HUES64 (cell line): ENCODE results near the gene PLXNB2.

ENCODE experiments used
- H3K27ac ChIP-seq: 2 replicates; pipeline ENCODE4 v1.7.0; 2013; ENCODE audit warnings: low read depth, low read length, inconsistent platforms
- H3K27me3 ChIP-seq: 2 replicates; pipeline ENCODE4 v1.6.1; 2013; ENCODE audit warnings: mild to moderate bottlenecking, low read length; ENCODE audit not compliant: insufficient read depth
- H3K36me3 ChIP-seq: 2 replicates; pipeline ENCODE4 v1.6.1; 2013; ENCODE audit warnings: mild to moderate bottlenecking, low read length; ENCODE audit not compliant: insufficient read depth
- H3K4me1 ChIP-seq: 2 replicates; pipeline ENCODE4 v1.6.1; 2013; ENCODE audit warnings: mild to moderate bottlenecking, low read length, moderate library complexity; ENCODE audit not compliant: insufficient read depth
- H3K4me3 ChIP-seq: 2 replicates; pipeline ENCODE4 v1.5.1; 2013; ENCODE audit warnings: mild to moderate bottlenecking, low read length, moderate library complexity
- H3K9ac ChIP-seq: 2 replicates; pipeline ENCODE4 v1.6.1; 2013; ENCODE audit warnings: mild to moderate bottlenecking, low read depth, low read length
- H3K9me3 ChIP-seq: 2 replicates; pipeline ENCODE4 v1.6.1; 2013; ENCODE audit warnings: low read depth, low read length; ENCODE audit not compliant: insufficient read depth
- WGBS: fragments of 150-250, 120-280 bp; methylation state at CpG from one replicate; pipeline ENCODE4 v1.1.7; 2013; ENCODE audit warnings: missing lambda C conversion rate; 5-methylcytosine and 5-hydroxymethylcytosine counted together

Gene PLXNB2

GRCh38 chr22:50260434-50260800, 47.0 kb downstream of the PLXNB2 start:
- Histone ChIP-seq H3K27ac (no peak overlapping the region), H3K9ac (peak overlapping the region; percentile 55; the same call in 1 of the 2 replicates), H3K27me3 (peaks cover 34% of the 10 kb centered on the region), H3K4me3 (peak overlapping the region; percentile 60), H3K4me1 (no peaks in the 10 kb centered on the region), H3K36me3 (no peaks in the 10 kb centered on the region), H3K9me3 (no peaks in the 10 kb centered on the region)
- 51% methylated on average over 7 of the region's 11 CpGs for WGBS

- peaks cover 28% of the 10 kb centered on the region for H3K27me3 ChIP-seq
- 91% methylated on average over 15 of the region's 15 CpGs for WGBS
- H3K36me3 ChIP-seq: no peaks in the 10 kb centered on the region
- H3K9ac ChIP-seq: no peak overlapping the region
- no peaks in the 10 kb centered on the region for H3K4me1 ChIP-seq
- no peak overlapping the region for H3K27ac ChIP-seq
- no peaks in the 10 kb centered on the region for H3K9me3 ChIP-seq
- no peak overlapping the region for H3K4me3 ChIP-seq
These were observed 48.1 kb downstream of the PLXNB2 start for GRCh38 chr22:50259302-50259701.

GRCh38 chr22:50258361-50259292, 48.8 kb downstream of the PLXNB2 start:
- H3K36me3 ChIP-seq: no peaks in the 10 kb centered on the region
- no peak overlapping the region for H3K4me3 ChIP-seq
- H3K4me1 ChIP-seq: no peaks in the 10 kb centered on the region
- peaks cover 24% of the 10 kb centered on the region for H3K27me3 ChIP-seq
- 91% methylated on average over 24 of the region's 24 CpGs for WGBS
- H3K27ac ChIP-seq: no peak overlapping the region
- no peak overlapping the region for H3K9ac ChIP-seq
- H3K9me3 ChIP-seq: no peaks in the 10 kb centered on the region

DNA sequence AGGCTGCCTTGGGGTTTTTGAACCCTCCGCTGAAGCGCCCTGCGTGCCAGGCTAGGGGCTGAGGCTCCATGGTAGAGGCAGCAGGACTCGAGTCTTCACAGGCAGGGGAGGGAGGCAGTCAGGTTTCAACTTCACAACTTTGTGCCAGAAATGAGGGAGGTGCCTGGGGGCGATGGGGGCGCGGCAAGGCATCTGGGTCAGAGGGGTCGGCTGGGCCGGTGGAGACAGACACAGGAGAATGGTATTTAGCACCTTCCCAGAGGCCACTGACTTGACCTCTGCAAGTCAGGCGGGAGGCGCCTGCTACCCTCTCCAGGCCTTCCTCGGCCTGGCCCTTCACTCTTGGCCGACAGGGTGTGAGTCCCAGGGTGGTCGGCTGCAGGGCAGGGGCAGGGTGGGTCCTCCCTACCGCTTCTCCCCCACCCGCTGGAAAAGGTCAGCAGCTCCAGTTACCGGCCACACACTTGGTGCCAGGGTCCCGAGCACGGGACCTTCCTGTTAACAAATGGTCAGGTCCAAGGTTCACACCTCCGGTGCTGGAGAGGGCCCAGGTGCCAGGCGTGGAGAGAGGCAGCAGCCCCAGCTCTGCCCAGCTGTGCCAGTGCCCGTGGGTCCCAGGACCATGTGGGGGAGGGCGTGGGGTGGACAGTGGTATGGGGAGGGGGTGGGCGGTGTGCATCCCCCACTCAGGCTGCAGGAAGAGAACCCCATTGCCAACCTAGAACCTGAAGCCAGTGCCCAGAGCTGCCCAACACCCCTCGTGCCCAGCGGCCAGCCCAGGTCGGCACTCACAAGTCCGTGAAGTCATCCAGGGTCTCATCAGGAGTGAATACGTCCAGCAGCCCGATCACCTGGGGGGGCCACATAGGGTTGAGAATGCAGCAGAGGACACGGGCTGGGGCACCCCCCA, 49.7 kb downstream of the PLXNB2 start:
- Histone ChIP-seq H3K4me3 (no peak overlapping the region), H3K36me3 (no peaks in the 10 kb centered on the region), H3K27ac (no peak overlapping the region), H3K4me1 (no peaks in the 10 kb centered on the region), H3K9ac (no peak overlapping the region), H3K9me3 (no peaks in the 10 kb centered on the region), H3K27me3 (peaks cover 20% of the 10 kb centered on the region)
- 86% methylated on average over 31 of the region's 31 CpGs for WGBS

- H3K36me3 ChIP-seq: no peaks in the 10 kb centered on the region
- 93% methylated on average over 16 of the region's 16 CpGs for WGBS
- H3K4me1 ChIP-seq: no peaks in the 10 kb centered on the region
- no peak overlapping the region for H3K4me3 ChIP-seq
- H3K9me3 ChIP-seq: no peaks in the 10 kb centered on the region
- H3K27me3 ChIP-seq: peaks cover 14% of the 10 kb centered on the region
- H3K27ac ChIP-seq: no peak overlapping the region
- H3K9ac ChIP-seq: no peak overlapping the region
These were observed 50.4 kb downstream of the PLXNB2 start for GRCh38 chr22:50257041-50257440.

DNA sequence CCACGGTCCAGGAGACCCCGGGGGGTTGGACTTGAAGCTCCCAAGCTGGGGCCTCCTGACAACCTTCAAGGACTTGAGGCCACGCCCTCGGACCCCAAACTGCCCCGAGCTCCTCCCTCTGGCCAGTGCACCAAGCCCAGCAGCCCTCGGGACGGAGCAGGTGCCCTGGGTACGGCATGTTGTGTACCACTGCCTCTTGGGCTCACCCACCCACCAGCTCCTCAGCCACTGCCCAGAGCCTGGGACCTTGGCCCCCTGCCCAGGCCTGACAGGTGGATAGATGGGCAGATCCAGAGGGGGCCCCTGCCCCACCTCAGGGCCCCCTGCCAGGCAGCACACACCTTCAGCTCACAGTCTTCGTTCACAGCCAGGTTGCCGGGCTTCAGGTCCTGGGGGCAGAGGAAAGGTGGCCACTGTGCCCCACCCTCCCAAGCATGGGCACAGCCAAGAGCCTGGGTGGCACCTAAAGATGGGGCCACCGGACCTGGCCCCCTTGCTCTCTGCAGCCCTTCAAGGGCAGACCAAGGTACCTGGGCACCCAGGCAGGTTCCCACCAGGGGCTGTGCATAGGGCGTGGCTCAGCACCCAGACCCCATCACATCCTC, 51.1 kb downstream of the PLXNB2 start:
- H3K27me3 ChIP-seq: peaks cover 12% of the 10 kb centered on the region
- H3K9ac ChIP-seq: no peak overlapping the region
- 94% methylated on average over 12 of the region's 12 CpGs for whole genome bisulfite sequencing
- H3K36me3 ChIP-seq: no peaks in the 10 kb centered on the region
- no peaks in the 10 kb centered on the region for H3K4me1 ChIP-seq
- H3K9me3 ChIP-seq: no peaks in the 10 kb centered on the region
- no peak overlapping the region for H3K27ac ChIP-seq
- H3K4me3 ChIP-seq: no peak overlapping the region

DNA sequence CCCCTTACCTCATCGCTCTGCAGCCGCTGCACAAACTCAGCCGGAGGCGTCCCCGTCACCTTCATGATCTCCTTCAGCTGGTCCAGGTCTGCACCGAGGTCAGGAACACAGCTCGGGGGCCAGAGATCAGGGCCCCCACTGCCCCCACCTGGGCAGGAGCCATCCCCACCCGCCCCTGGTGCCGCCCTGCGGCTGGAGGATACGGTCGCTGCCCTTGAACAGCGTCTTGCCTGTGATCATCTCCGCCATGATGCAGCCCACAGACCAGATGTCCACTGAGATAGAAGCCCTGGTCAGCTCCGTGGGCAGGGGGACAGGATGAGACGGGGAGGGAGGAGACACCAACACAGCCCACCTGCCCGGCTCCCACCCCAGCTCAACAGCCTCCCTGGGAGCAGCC, 51.8 kb downstream of the PLXNB2 start:
- H3K36me3 ChIP-seq: no peaks in the 10 kb centered on the region
- H3K9me3 ChIP-seq: no peaks in the 10 kb centered on the region
- H3K27me3 ChIP-seq: peaks cover 7% of the 10 kb centered on the region
- no peak overlapping the region for H3K9ac ChIP-seq
- no peaks in the 10 kb centered on the region for H3K4me1 ChIP-seq
- H3K4me3 ChIP-seq: no peak overlapping the region
- 96% methylated on average over 17 of the region's 17 CpGs for WGBS
- H3K27ac ChIP-seq: no peak overlapping the region

- Histone ChIP-seq H3K36me3 (no peaks in the 10 kb centered on the region), H3K27me3 (peaks cover 2% of the 10 kb centered on the region), H3K9ac (no peak overlapping the region), H3K27ac (no peak overlapping the region), H3K4me1 (no peaks in the 10 kb centered on the region), H3K9me3 (no peaks in the 10 kb centered on the region), H3K4me3 (no peak overlapping the region)
- 94% methylated on average over 19 of the region's 19 CpGs for WGBS
These were observed 52.3 kb downstream of the PLXNB2 start for GRCh38 chr22:50255099-50255498.

- Histone ChIP-seq H3K4me1 (no peaks in the 10 kb centered on the region), H3K36me3 (no peaks in the 10 kb centered on the region)
- 89% methylated on average over 8 of the region's 8 CpGs for whole genome bisulfite sequencing
These were observed 53.5 kb downstream of the PLXNB2 start for GRCh38 chr22:50253941-50254340.

DNA sequence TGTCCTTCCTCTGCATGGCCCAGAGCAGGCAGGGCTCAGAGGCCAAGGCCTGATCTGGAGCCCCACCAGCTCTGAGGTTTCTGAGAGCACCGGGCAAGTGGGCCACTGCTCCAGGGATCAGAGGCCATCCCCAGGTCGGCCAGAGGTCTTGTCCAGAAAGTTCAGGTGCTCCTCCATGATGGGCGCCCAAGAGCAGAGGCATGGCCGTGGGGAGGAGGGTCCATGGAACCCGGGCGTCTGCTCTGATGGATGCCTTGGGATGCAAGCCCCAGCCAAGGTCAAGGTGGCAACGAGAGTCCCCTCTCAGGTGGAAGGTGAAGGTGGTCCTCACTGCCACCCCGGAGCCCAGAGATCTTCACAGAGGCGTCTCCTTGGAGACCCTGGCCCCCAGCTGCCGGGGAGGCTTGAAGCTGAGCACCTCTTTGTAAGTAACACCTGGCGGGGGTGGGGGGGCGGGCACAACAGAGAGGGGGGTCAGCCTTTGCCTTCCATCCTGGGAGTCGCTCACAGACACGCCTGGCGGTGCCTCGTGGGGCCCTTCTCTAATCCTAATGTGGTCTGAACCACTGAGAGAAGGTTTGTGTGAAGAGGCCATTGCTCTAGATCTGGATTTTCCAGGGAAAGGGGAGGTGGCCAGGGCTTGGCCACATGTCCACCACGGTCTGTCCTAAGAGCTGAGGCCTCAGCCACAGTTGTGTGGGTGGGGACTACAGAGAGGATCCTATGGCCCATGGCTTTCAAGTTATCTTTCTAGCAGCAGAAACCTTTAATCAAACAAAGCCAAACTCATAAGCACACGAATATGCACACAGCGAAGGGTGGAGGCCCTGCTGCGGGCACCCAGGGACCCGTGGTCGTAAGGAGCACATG, 54.2 kb downstream of the PLXNB2 start:
- H3K4me1 ChIP-seq: no peaks in the 10 kb centered on the region
- no peaks in the 10 kb centered on the region for H3K36me3 ChIP-seq
- no peak overlapping the region for H3K27ac ChIP-seq
- H3K9me3 ChIP-seq: no peaks in the 10 kb centered on the region
- no peak overlapping the region for H3K4me3 ChIP-seq
- 93% methylated on average over 22 of the region's 22 CpGs for WGBS
- H3K9ac ChIP-seq: no peak overlapping the region
- H3K27me3 ChIP-seq: no peaks in the 10 kb centered on the region

More at GRCh38 chr22:50253941-50254340, 53.5 kb downstream of the PLXNB2 start:
- Histone ChIP-seq H3K27ac (no peak overlapping the region), H3K9ac (no peak overlapping the region), H3K27me3 (no peaks in the 10 kb centered on the region), H3K4me3 (no peak overlapping the region), H3K9me3 (no peaks in the 10 kb centered on the region)
